GM13977 (cell line): Measurements from ENCODE around the gene MYCBP2.

Experiments
- DNase-seq: peaks from one replicate; pipeline ENCODE4 v3.0.0; 2012; ENCODE audit warnings: low spot score
- CTCF ChIP-seq: IDR thresholded peaks from 2 replicates; pipeline ENCODE4 v1.5.1; 2012; ENCODE audit warnings: mild to moderate bottlenecking, control low read depth; ENCODE audit not compliant: insufficient read depth; ENCODE audit errors: extremely low read depth, missing control alignments
- in situ Hi-C: fragments of 300-500 bp; cut with MboI; formaldehyde crosslinking; loops from one replicate; pipeline ENCODE4 v1.12.0; 2022; ENCODE audit warnings: low sequenced_read_pairs, low pct_unique_long_range_greater_than_20kb, mixed read lengths, inconsistent platforms; ENCODE audit not compliant: unreplicated experiment

MYCBP2 gene

DNA sequence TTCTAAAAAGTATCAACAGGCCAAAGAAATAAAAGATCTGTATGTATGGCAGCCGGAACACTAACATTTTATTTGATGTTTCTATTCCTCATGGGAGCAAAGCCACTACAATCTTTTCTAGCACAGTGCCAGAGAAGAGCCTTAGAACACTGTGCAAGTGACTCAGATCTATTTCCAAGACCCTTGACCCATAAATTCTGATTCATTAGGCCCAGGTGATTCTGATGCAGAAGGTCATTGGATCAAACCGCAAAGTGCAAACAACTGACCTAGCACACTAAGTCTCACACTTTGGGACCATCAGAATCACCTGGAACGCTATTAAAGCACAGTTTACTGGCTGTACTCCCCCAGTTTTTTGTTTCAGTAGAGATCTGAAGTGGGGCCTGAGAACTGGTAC, 87.6 kb downstream of the MYCBP2 start:
- TF ChIP-seq CTCF = no peak
- DNase-seq = no peak
- in situ Hi-C loops = no loop called here

DNA sequence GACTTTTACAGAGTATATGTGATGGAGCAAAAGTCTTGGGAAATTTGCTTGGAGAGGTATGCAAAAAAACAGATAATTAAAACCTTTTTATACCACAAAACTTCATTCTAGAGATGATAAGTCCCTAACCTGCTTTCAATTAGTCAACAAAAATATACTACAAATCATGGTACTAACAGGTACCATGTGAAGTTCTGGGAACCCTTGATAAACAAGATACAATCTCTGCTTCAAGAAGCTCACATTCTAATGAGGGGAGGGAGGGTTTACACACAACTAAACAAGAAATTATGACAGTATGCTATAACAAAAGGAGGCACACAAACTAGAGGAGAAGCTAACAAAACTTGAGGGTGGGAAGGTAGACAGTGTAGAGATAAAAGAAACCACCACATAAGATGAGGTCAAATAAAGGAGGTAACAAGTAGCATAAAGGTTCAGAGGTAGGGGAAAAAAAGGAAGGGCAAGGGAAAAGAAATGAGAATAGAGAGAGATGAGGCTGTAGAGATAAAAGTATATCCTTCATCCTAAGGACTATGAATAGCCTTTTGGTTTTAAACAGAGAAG, 91.4 kb downstream of the MYCBP2 start:
- no peak for TF ChIP-seq CTCF
- in situ Hi-C loops = no loop called here
- DNase-seq = no peak

DNA sequence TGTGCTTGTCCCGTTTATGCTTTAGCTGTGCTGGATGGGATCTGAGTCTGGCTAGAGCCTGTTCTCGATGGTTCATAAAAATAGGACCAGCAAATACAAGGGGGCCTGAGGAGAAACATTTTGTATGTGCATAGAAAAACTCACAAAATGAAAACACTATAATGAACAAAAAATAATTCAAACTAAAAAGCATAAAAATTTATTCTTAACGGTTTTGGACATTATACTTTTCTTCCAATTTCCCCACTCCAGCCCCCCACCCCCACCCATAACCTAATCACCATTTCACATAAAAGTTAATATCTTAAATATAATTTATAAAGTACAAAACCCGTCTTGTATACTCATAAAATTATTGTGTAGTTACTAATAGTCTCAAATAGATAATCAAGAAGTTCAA, 93.7 kb downstream of the MYCBP2 start:
- in situ Hi-C loops = no loop called here
- no peak for DNase-seq
- no peak for TF ChIP-seq CTCF

DNA sequence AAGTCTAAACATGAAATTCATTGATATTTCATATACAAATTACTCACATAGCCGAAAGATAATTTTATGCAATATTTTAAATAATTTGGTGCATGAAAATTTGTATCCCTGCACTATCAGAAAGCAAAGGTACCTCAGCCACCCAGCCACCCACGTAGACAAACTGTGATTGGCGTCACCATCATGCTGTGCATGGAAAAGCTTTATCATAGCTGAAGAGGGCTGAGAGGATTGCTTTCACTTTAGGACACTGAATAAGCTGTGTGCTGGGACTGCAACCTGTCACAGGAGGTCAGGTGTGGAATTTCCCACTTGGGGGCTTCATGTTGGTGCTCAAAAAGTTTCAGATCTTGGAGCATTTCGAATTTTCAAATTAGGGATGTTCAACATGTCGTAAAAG, 96.3 kb downstream of the MYCBP2 start:
- TF ChIP-seq CTCF = no peak
- DNase-seq = no peak
- in situ Hi-C loops = no loop called here

GRCh38 chr13:77225946-77226345, 100.9 kb downstream of the MYCBP2 start:
- no peak for TF ChIP-seq CTCF
- no peak for DNase-seq
- in situ Hi-C loops = no loop called here

DNA sequence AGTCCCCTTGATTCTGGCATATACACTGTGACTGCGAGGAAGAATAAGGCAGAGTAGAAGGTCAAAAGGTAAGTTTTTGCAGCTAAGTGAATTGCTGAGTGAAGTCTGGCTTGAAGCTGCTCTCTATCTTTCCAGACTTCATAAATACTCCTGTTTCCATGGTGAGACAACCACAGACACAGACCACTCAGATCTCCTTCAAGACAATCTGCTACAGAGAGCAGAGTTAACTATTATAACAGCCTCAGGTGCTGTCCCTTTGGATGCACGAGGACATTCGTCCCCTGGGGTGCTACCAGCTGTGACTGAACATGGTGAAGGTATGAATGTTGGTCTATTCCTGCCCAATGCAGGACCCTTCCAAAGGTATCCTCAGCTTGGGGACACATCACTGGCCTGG, 104.0 kb downstream of the MYCBP2 start:
- in situ Hi-C loops = no loop called here
- no peak for TF ChIP-seq CTCF
- DNase-seq = peak; percentile 2
